Measurements from ENCODE around the gene DOCK10. TPM values are rescaled to one million over a fixed set of nuclear protein-coding genes. Genes with fewer than 3 reads are reported as not detected.

The DOCK10 gene
- total RNA-seq, 1 experiment from 2014 or later: 28.9 TPM

GRCh38 chr2:224982910-224983711 is 59.2 kb downstream of the DOCK10 start:
- Histone ChIP-seq H3K9me2 (ENCODE audit: insufficient read depth) (peaks cover 3% of the 10 kb centered on the region; the same call in 1 of the 2 replicates), H3K9me3 (ENCODE audit: insufficient read depth, low read depth) (no peaks in the 10 kb centered on the region), H4K20me1 (ENCODE audit: insufficient read depth) (no peaks in the 10 kb centered on the region), H3F3A (ENCODE audit: insufficient read depth, low read depth) (no peaks in the 10 kb centered on the region), H3K4me1 (replicated peaks; ENCODE audit: insufficient read depth) (no peaks in the 10 kb centered on the region), H3K27ac (no peak overlapping the region), H3K4me2 (no peak overlapping the region), H3K79me2 (ENCODE audit: low read depth) (no peaks in the 10 kb centered on the region), H3K36me3 (ENCODE audit: low read depth) (no peaks in the 10 kb centered on the region), H3K27me3 (ENCODE audit: insufficient read depth, low read depth) (no peaks in the 10 kb centered on the region), H2AFZ (no peak overlapping the region), H3K4me3 (no peak overlapping the region)
- intact Hi-C loops (cut with micrococcal nuclease; ENCODE audit: unreplicated experiment): no loop called here
- DNase-seq: no peak
- ChIA-PET POLR2A (ENCODE audit: unreplicated experiment) (no interaction called here), CTCF (no interaction called here)
- TF ChIP-seq EZH2 (IDR thresholded peaks at IDR 0.05; ENCODE audit: low read depth) (no peak), CTCF (conservative IDR thresholded peaks at IDR 0.05) (no peak)
- no TSS peak for BruUV-seq (replicated peaks)

GRCh38 chr2:224982226-224982625 is 60.0 kb downstream of the DOCK10 start:
- H3K9me2 ChIP-seq (ENCODE audit: insufficient read depth): peaks cover 3% of the 10 kb centered on the region; the same call in 1 of the 2 replicates
- no peak overlapping the region for H3K27ac ChIP-seq
- H3F3A ChIP-seq (ENCODE audit: insufficient read depth, low read depth): no peaks in the 10 kb centered on the region
- H3K4me3 ChIP-seq: no peak overlapping the region
- no peaks in the 10 kb centered on the region for H3K36me3 ChIP-seq (ENCODE audit: low read depth)
- ChIA-PET CTCF (no interaction called here), POLR2A (ENCODE audit: unreplicated experiment) (no interaction called here)
- no peak for DNase-seq
- no peak for TF ChIP-seq EZH2 (IDR thresholded peaks at IDR 0.05; ENCODE audit: low read depth)
- no peaks in the 10 kb centered on the region for H3K4me1 ChIP-seq (replicated peaks; ENCODE audit: insufficient read depth)
- H3K4me2 ChIP-seq: no peak overlapping the region
- no peaks in the 10 kb centered on the region for H3K79me2 ChIP-seq (ENCODE audit: low read depth)
- no peaks in the 10 kb centered on the region for H4K20me1 ChIP-seq (ENCODE audit: insufficient read depth)
- BruUV-seq (replicated peaks): no TSS peak
- no peaks in the 10 kb centered on the region for H3K9me3 ChIP-seq (ENCODE audit: insufficient read depth, low read depth)
- intact Hi-C loops (cut with micrococcal nuclease; ENCODE audit: unreplicated experiment): no loop called here
- H2AFZ ChIP-seq: no peak overlapping the region
- no peaks in the 10 kb centered on the region for H3K27me3 ChIP-seq (ENCODE audit: insufficient read depth, low read depth)

GRCh38 chr2:224976629-224977525 is 65.4 kb downstream of the DOCK10 start:
- POLR2A ChIA-PET (ENCODE audit: unreplicated experiment): no interaction called here
- no peak for DNase-seq
- BruUV-seq (replicated peaks): no TSS peak
- H3K36me3 ChIP-seq (ENCODE audit: low read depth): no peaks in the 10 kb centered on the region
- H4K20me1 ChIP-seq (ENCODE audit: insufficient read depth): no peaks in the 10 kb centered on the region
- H3K4me3 ChIP-seq: no peak overlapping the region
- CTCF ChIA-PET: no interaction called here
- no peak overlapping the region for H2AFZ ChIP-seq
- TF ChIP-seq EZH2 (IDR thresholded peaks at IDR 0.05; ENCODE audit: low read depth): no peak
- no peak for TF ChIP-seq CTCF (conservative IDR thresholded peaks at IDR 0.05)
- intact Hi-C loops (cut with micrococcal nuclease; ENCODE audit: unreplicated experiment): no loop called here
- H3K79me2 ChIP-seq (ENCODE audit: low read depth): no peaks in the 10 kb centered on the region
- peaks cover 18% of the 10 kb centered on the region for H3K4me1 ChIP-seq (replicated peaks; ENCODE audit: insufficient read depth)
- no peak overlapping the region for H3K4me2 ChIP-seq
- no peak overlapping the region for H3K27ac ChIP-seq
- no peaks in the 10 kb centered on the region for H3K27me3 ChIP-seq (ENCODE audit: insufficient read depth, low read depth)
- H3K9me2 ChIP-seq (ENCODE audit: insufficient read depth): no peaks in the 10 kb centered on the region
- H3K9me3 ChIP-seq (ENCODE audit: insufficient read depth, low read depth): no peaks in the 10 kb centered on the region
- no peaks in the 10 kb centered on the region for H3F3A ChIP-seq (ENCODE audit: insufficient read depth, low read depth)

Data from PC-9 (cell line).